Lower leg skin (tissue), 4 donors: ENCODE measurements around the gene JPH3. TPM values are rescaled to one million over a fixed set of nuclear protein-coding genes. Genes with fewer than 3 reads are reported as not detected.

ENCODE experiments used
- DNase-seq, 2 donors: peaks; one replicate each; pipeline ENCODE4 v3.0.0-alpha.2; 2019; ENCODE audit warnings: low spot score in 2 of 2
- H3K4me3 ChIP-seq: fragments of 200-600 bp; sonication (generic); 2 replicates; pipeline ENCODE4 v1.5.1; 2017; ENCODE audit warnings: mild to moderate bottlenecking, low read depth; ENCODE audit not compliant: poor library complexity, severe bottlenecking
- CTCF ChIP-seq, 3 donors: fragments of 450-650 bp; IDR thresholded peaks; one replicate each; pipeline ENCODE4 v1.5.1; 2016; ENCODE audit warnings: antibody characterized with exemption in 3 of 3, mild to moderate bottlenecking in 3 of 3, moderate library complexity in 2 of 3
- POLR2A ChIP-seq, 2 donors: fragments of 450-650 bp; IDR thresholded peaks; one replicate each; pipeline ENCODE4 v1.6.1; 2016 to 2017; ENCODE audit warnings: antibody characterized with exemption in 2 of 2, mild to moderate bottlenecking in 1 of 2, moderate library complexity in 1 of 2
- WGBS, 2 donors: methylation state at CpG; one replicate each; pipeline ENCODE4 v1.1.5; 2018; 5-methylcytosine and 5-hydroxymethylcytosine counted together
- intact Hi-C: fragments of 100-400 bp; cut with DNase I; formaldehyde crosslinking; loops from one replicate; pipeline ENCODE4 v1.15.0; 2023; ENCODE audit warnings: low total_unique reads
- total RNA-seq, 4 donors: library from RNA; depleted of rRNA; stranded (reverse); fragments of >200 nt; gene quantifications; one replicate each; pipeline ENCODE4 v1.1.0, GENCODE V29; 2016

Gene JPH3
- total RNA-seq, 4 donors from 2014 or later = not detected

GRCh38 chr16:87698676-87699199, 96.4 kb downstream of the JPH3 start:
- H3K4me3 ChIP-seq = no peak overlapping the region
- no peak for DNase-seq
- TF ChIP-seq POLR2A (IDR thresholded peaks at IDR 0.05) = no peak
- TF ChIP-seq CTCF (IDR thresholded peaks at IDR 0.05) = no peak
- intact Hi-C loops = no loop called here
- 77 to 78% methylated on average over 17 to 20 of the region's 20 CpGs for WGBS, 2 donors

- 84 to 87% methylated on average over 19 of the region's 19 CpGs for WGBS, 2 donors
- TF ChIP-seq POLR2A (IDR thresholded peaks at IDR 0.05) (no peak), CTCF (IDR thresholded peaks at IDR 0.05) (no peak)
- no peak for DNase-seq
- H3K4me3 ChIP-seq = no peak overlapping the region
- intact Hi-C loops = no loop called here
Measured at GRCh38 chr16:87700406-87701077, 98.2 kb downstream of the JPH3 start.

- no peak for DNase-seq
- no peak overlapping the region for H3K4me3 ChIP-seq
- WGBS, 2 donors = 95 to 96% methylated on average over 11 of the region's 11 CpGs
- intact Hi-C loops = no loop called here
- TF ChIP-seq POLR2A (IDR thresholded peaks at IDR 0.05) (no peak), CTCF (IDR thresholded peaks at IDR 0.05) (no peak)
Measured at GRCh38 chr16:87701078-87701460, 98.8 kb downstream of the JPH3 start.

GRCh38 chr16:87701505-87701921, 99.2 kb downstream of the JPH3 start:
- DNase-seq = no peak
- intact Hi-C loops = no loop called here
- TF ChIP-seq CTCF (IDR thresholded peaks at IDR 0.05) (no peak), POLR2A (IDR thresholded peaks at IDR 0.05) (no peak)
- WGBS, 2 donors = 92 to 93% methylated on average over 23 of the region's 23 CpGs
- no peak overlapping the region for H3K4me3 ChIP-seq

- no peak for DNase-seq
- TF ChIP-seq CTCF (IDR thresholded peaks at IDR 0.05) (no peak), POLR2A (IDR thresholded peaks at IDR 0.05) (no peak)
- 57 to 67% methylated on average over 19 of the region's 19 CpGs for WGBS, 2 donors
- no peak overlapping the region for H3K4me3 ChIP-seq
- intact Hi-C loops = no loop called here
Measured at GRCh38 chr16:87702325-87702811, 100.1 kb downstream of the JPH3 start.
